B cell (primary cell): ENCODE data around the gene ZCCHC13. TPM values are rescaled to one million over a fixed set of nuclear protein-coding genes. Genes with fewer than 3 reads are reported as not detected.
A peak's percentile ranks its signal among the peaks of the same experiment; 100 is the strongest.

Experiments used
- ATAC-seq: fragments of 200-7000 bp; cut with Tn5 transposase; one replicate; pipeline ENCODE4 v1.10.0; 2021; ENCODE audit warnings: low read depth, mild to moderate bottlenecking, moderate number of reproducible peaks, moderate library complexity
- CTCF ChIA-PET: fragments of 350-600 bp; sonication (Branson Sonifier 250); formaldehyde crosslinking; loops from one replicate; lab custom pipeline; 2021; ENCODE audit warnings: antibody characterized with exemption, inconsistent platforms; lab: Charles Lee
- POLR2A ChIA-PET: fragments of 350-600 bp; sonication (Branson Sonifier 250); formaldehyde crosslinking; loops from one replicate; lab custom pipeline; 2021; ENCODE audit warnings: antibody characterized with exemption; lab: Charles Lee
- DNase-seq: peaks from one replicate; pipeline ENCODE4 v3.0.0; 2013
- H2AFZ ChIP-seq: 2 replicates; pipeline ENCODE4 v1.6.1; 2012; ENCODE audit warnings: mild to moderate bottlenecking, low read depth, low read length; ENCODE audit not compliant: insufficient read depth, poor library complexity, severe bottlenecking
- H3K27ac ChIP-seq, 2 donors: 1 replicate in 1 of 2; 2 replicates in 1 of 2; pipeline ENCODE4 v1.5.1; 2012 to 2013; ENCODE audit warnings: low read length in 2 of 2, mild to moderate bottlenecking in 2 of 2, moderate library complexity in 1 of 2
- H3K27me3 ChIP-seq, 4 experiments: fragments of 200-600 bp in 1 of 4; sonication (generic) in 1 of 4; replicated peaks in 1 of 4; 1 replicate in 2 of 4; 2 replicates in 2 of 4; pipeline versions ENCODE4 v1.6.1 to v1.7.0; 2013 to 2016; ENCODE audit warnings: low read length in 3 of 4, mild to moderate bottlenecking in 2 of 4, mixed read lengths in 1 of 4, moderate library complexity in 1 of 4; ENCODE audit not compliant: insufficient read depth in 4 of 4, control insufficient read depth in 3 of 4; ENCODE audit errors: control extremely low read depth in 1 of 4
- H3K36me3 ChIP-seq, 2 experiments: replicated peaks in 1 of 2; 1 replicate in 1 of 2; 2 replicates in 1 of 2; pipeline versions ENCODE4 v1.6.1 to v1.7.1; 2013; ENCODE audit warnings: low read length in 1 of 2; ENCODE audit not compliant: insufficient read depth in 2 of 2, control insufficient read depth in 1 of 2; ENCODE audit errors: control extremely low read depth in 1 of 2, extremely low read depth in 1 of 2
- H3K4me1 ChIP-seq, 2 donors: fragments of 200-600 bp in 1 of 2; sonication (generic) in 1 of 2; 1 replicate in 1 of 2; 2 replicates in 1 of 2; pipeline versions ENCODE4 v1.5.1 to v1.6.1; 2013 to 2017; ENCODE audit warnings: low read length in 2 of 2; ENCODE audit not compliant: control insufficient read depth in 2 of 2, insufficient read depth in 2 of 2
- H3K4me2 ChIP-seq: replicated peaks from 2 replicates; pipeline ENCODE3; 2012; ENCODE audit warnings: mild to moderate bottlenecking, low read depth, low read length; ENCODE audit not compliant: poor library complexity, severe bottlenecking
- H3K4me3 ChIP-seq, 5 experiments: fragments of 200-600 bp in 1 of 5; sonication (generic) in 1 of 5; 1 replicate in 3 of 5; 2 replicates in 2 of 5; pipeline versions ENCODE4 v1.5.1 to v1.7.0; 2011 to 2016; ENCODE audit warnings: low read length in 4 of 5, mild to moderate bottlenecking in 4 of 5, low read depth in 2 of 5, control low read depth in 1 of 5, moderate library complexity in 1 of 5; ENCODE audit not compliant: insufficient read depth in 1 of 5; ENCODE audit errors: control extremely low read depth in 1 of 5, extremely low read depth in 1 of 5
- H3K79me2 ChIP-seq: fragments of 200-600 bp; sonication (generic); one replicate; pipeline ENCODE4 v1.6.0; 2016; ENCODE audit warnings: low read length; ENCODE audit not compliant: control insufficient read depth, insufficient read depth
- H3K9ac ChIP-seq: fragments of 200-600 bp; sonication (generic); 2 replicates; pipeline ENCODE4 v1.6.1; 2017; ENCODE audit warnings: mild to moderate bottlenecking, low read length, moderate library complexity
- H3K9me3 ChIP-seq, 3 donors: one replicate each; pipeline versions ENCODE4 v1.6.1 to v1.7.1; 2013; ENCODE audit warnings: low read length in 2 of 3; ENCODE audit not compliant: control insufficient read depth in 2 of 3, insufficient read depth in 1 of 3; ENCODE audit errors: control extremely low read depth in 1 of 3
- H4K20me1 ChIP-seq: 2 replicates; pipeline ENCODE4 v1.6.0; 2012; ENCODE audit warnings: mild to moderate bottlenecking, low read length; ENCODE audit not compliant: insufficient read depth, control insufficient read depth, poor library complexity, severe bottlenecking
- H3K27ac Mint-ChIP-seq: one replicate; pipeline ENCODE4 v1.8.0; 2021; ENCODE audit warnings: mixed read lengths
- H3K27me3 Mint-ChIP-seq: one replicate; pipeline ENCODE4 v1.8.0; 2021; ENCODE audit warnings: mixed read lengths
- H3K4me1 Mint-ChIP-seq: one replicate; pipeline ENCODE4 v1.8.0; 2021; ENCODE audit warnings: mixed read lengths
- H3K4me3 Mint-ChIP-seq: one replicate; pipeline ENCODE4 v1.8.0; 2021; ENCODE audit warnings: mixed read lengths
- H3K9me3 Mint-ChIP-seq: one replicate; pipeline ENCODE4 v1.8.0; 2022; ENCODE audit warnings: mixed read lengths; ENCODE audit not compliant: insufficient read depth
- EZH2 ChIP-seq: IDR thresholded peaks from 2 replicates; pipeline ENCODE4 v1.6.1; 2012; ENCODE audit warnings: borderline replicate concordance, low read depth, mild to moderate bottlenecking, moderate library complexity, low read length; ENCODE audit not compliant: insufficient read depth, poor library complexity, severe bottlenecking
- WGBS: methylation state at CpG from one replicate; pipeline ENCODE4 v1.1.5; 2013; ENCODE audit warnings: missing lambda C conversion rate; ENCODE audit not compliant: insufficient coverage; 5-methylcytosine and 5-hydroxymethylcytosine counted together
- intact Hi-C: fragments of 100-400 bp; cut with micrococcal nuclease; formaldehyde crosslinking; loops from one replicate; pipeline ENCODE4 v1.10.0; 2022
- polyA plus RNA-seq: library from polyadenylated mRNA; depleted of rRNA; stranded (reverse); fragments of >200 nt; gene quantifications from 2 replicates; pipeline ENCODE4 v1.2.3, GENCODE V29; 2012
- total RNA-seq, 2 donors: library from RNA; stranded (reverse); fragments of 120-200 nt in 1 of 2; gene quantifications; 1 replicate in 1 of 2; 2 replicates in 1 of 2; pipeline versions ENCODE4 v1.2.3 to v1.2.4, GENCODE V29; 2013 to 2022
- TF ChIP-seq, protein P1 (sequence below): fragments of 200-600 bp; IDR thresholded peaks from one replicate; pipeline ENCODE4 v1.8.0; 2022; ENCODE audit warnings: antibody characterized with exemption, mild to moderate bottlenecking

The ZCCHC13 gene
- total and polyA plus RNA-seq, 2 donors (not counting 1 experiment from before 2014, with no cell fraction given), result not detected

GRCh38 chrX:74343343-74344279 is 39.6 kb downstream of the ZCCHC13 start:
- no CpG with 5 or more reads among the region's 3 CpGs for WGBS
- no peak overlapping the region for H3K27ac ChIP-seq
- TF ChIP-seq, protein P1, sequence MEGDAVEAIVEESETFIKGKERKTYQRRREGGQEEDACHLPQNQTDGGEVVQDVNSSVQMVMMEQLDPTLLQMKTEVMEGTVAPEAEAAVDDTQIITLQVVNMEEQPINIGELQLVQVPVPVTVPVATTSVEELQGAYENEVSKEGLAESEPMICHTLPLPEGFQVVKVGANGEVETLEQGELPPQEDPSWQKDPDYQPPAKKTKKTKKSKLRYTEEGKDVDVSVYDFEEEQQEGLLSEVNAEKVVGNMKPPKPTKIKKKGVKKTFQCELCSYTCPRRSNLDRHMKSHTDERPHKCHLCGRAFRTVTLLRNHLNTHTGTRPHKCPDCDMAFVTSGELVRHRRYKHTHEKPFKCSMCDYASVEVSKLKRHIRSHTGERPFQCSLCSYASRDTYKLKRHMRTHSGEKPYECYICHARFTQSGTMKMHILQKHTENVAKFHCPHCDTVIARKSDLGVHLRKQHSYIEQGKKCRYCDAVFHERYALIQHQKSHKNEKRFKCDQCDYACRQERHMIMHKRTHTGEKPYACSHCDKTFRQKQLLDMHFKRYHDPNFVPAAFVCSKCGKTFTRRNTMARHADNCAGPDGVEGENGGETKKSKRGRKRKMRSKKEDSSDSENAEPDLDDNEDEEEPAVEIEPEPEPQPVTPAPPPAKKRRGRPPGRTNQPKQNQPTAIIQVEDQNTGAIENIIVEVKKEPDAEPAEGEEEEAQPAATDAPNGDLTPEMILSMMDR, result peak; percentile 65
- TF ChIP-seq EZH2, result no peak
- H2AFZ ChIP-seq, result no peak overlapping the region
- H3K27ac Mint-ChIP-seq, result no peak overlapping the region
- no peak overlapping the region for H3K4me3 ChIP-seq
- peaks cover 0 to 7% of the 10 kb centered on the region in 2 donors for H3K4me1 ChIP-seq
- peaks cover 8% of the 10 kb centered on the region for H3K4me1 Mint-ChIP-seq
- DNase-seq (peak; percentile 61), ATAC-seq (peak; percentile 65)
- peaks cover 4% of the 10 kb centered on the region for H3K27me3 Mint-ChIP-seq
- H3K9ac ChIP-seq, result no peak overlapping the region
- ChIA-PET CTCF (interaction anchor here (0.6 to 2.9 kb wide), 12 partner anchors 8 to 497 kb away, joined by 3 to 25 read pairs (median 4); no protein-coding TSS in a partner anchor), POLR2A (no interaction called here)
- intact Hi-C loops, result loop anchor here (5.0 to 10.0 kb wide), 2 partner anchors 111 to 209 kb away; no protein-coding TSS in a partner anchor
- H3K27me3 ChIP-seq, result no peaks in the 10 kb centered on the region
- no peaks in the 10 kb centered on the region for H4K20me1 ChIP-seq
- no peaks in the 10 kb centered on the region for H3K36me3 ChIP-seq
- H3K4me2 ChIP-seq, result no peak overlapping the region
- no peaks in the 10 kb centered on the region for H3K9me3 ChIP-seq
- H3K79me2 ChIP-seq, result no peaks in the 10 kb centered on the region
- H3K4me3 Mint-ChIP-seq, result no peak overlapping the region
- H3K9me3 Mint-ChIP-seq, result no peaks in the 10 kb centered on the region

GRCh38 chrX:74344280-74344622 is 40.3 kb downstream of the ZCCHC13 start:
- ATAC-seq (no peak), DNase-seq (no peak)
- no peaks in the 10 kb centered on the region for H3K9me3 Mint-ChIP-seq
- Histone ChIP-seq H3K36me3 (no peaks in the 10 kb centered on the region), H4K20me1 (no peaks in the 10 kb centered on the region), H2AFZ (no peak overlapping the region), H3K79me2 (no peaks in the 10 kb centered on the region), H3K9ac (no peak overlapping the region), H3K27me3 (no peaks in the 10 kb centered on the region), H3K4me1 (peaks cover 0 to 7% of the 10 kb centered on the region in 2 donors), H3K4me2 (no peak overlapping the region), H3K4me3 (no peak overlapping the region), H3K27ac (no peak overlapping the region), H3K9me3 (no peaks in the 10 kb centered on the region)
- intact Hi-C loops, result loop anchor here (5.0 to 10.0 kb wide), 2 partner anchors 112 to 209 kb away; no protein-coding TSS in a partner anchor
- H3K27me3 Mint-ChIP-seq, result peaks cover 4% of the 10 kb centered on the region
- H3K27ac Mint-ChIP-seq, result no peak overlapping the region
- ChIA-PET POLR2A (no interaction called here), CTCF (interaction anchor here (0.6 to 2.9 kb wide), 11 partner anchors 9 to 497 kb away, joined by 3 to 25 read pairs (median 3); no protein-coding TSS in a partner anchor)
- TF ChIP-seq, protein P1, result peak; percentile 29
- no peak for TF ChIP-seq EZH2
- H3K4me1 Mint-ChIP-seq, result peaks cover 8% of the 10 kb centered on the region
- WGBS, result no CpG with 5 or more reads among the region's 4 CpGs
- H3K4me3 Mint-ChIP-seq, result no peak overlapping the region
